HG03139 (cell line): ENCODE measurements around the gene C10orf143.
A peak's percentile ranks its signal among the peaks of the same experiment; 100 is the strongest.
"Not testable (repeated sequence)": the region's sequence is repeated elsewhere in the genome, so short reads cannot be mapped to it uniquely, and the experiment has no call there.

Source experiments
- ATAC-seq: cut with Tn5 transposase; IDR thresholded peaks from one replicate; pipeline ENCODE4 v1.9.1; 2021; ENCODE audit not compliant: unreplicated experiment

C10orf143 gene

DNA sequence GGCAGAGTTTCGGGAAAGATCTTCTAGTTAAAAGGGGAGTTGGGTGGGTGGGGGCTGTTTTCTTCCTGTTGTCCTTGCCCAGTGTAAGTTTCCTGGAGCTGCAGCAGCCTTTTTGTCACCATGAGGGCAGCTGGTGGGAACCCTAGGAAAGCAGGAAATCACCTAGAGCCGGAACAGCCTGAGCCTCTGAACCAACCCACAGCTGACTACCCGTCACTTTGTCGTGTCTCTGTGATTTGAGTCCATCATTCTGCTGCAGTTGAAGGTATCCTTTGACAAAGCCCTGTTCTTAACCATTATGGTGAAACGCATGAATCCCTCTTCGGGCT, 1.2 kb upstream of the C10orf143 start:
- no peak for ATAC-seq

DNA sequence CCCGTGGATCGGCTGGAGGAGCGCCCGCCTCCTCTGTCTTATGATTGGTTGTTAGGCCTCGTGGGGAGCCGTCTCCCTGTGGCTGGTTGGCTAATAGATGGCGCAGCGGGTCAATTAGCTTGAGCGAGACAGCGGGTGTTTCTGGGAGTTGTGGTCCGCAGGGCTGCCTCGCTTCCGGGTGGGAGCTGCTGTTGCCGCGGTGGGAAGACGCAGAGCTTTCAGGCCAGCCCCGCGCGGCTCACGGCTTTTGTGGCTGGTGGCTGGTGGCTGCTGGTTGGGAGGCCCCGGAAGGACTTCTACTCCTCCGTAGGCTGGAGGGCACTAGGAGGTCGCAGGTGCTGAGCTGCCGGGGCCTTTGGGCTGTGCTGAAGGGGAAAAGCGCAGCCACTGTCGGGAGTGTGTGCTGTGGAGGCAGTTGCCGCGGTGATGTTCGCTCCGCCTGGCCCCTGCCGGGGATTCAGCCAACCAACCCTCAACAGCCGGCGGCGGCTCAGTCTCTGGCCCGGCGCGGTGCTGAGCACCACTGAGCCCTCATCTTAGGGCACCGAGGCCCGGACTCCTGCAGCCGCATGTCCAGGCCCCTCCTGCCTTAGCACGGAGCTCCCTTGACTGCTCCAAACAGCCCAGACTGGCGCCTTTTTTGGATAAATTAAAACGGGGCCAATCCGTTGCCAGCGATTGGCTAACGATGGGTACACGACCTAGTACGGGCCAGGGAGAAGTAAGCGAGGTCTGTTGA, 652 bp upstream of the C10orf143 start:
- peak; percentile 84 for ATAC-seq

DNA sequence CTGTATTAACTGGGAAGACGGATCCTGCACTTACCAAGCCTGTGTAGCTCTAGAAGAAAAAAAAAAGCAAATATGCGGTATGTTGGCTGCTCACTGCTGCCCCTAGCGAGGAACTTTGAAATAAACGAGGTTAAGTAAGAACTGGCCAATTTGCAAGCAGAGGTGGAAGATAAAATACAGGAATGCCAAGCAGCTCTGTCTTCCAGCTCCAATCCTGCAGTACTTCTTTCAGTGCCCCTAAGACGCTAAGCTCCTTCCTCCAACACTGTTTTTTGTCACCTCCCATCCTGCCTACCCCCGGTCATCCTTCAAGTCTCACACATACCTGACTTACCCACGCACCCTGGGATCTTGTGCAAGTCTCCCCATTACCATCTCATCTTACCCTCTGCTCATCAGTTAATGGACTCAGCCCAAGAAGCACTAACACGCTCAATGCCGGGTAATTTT, 809 bp downstream of the C10orf143 start:
- no peak for ATAC-seq

DNA sequence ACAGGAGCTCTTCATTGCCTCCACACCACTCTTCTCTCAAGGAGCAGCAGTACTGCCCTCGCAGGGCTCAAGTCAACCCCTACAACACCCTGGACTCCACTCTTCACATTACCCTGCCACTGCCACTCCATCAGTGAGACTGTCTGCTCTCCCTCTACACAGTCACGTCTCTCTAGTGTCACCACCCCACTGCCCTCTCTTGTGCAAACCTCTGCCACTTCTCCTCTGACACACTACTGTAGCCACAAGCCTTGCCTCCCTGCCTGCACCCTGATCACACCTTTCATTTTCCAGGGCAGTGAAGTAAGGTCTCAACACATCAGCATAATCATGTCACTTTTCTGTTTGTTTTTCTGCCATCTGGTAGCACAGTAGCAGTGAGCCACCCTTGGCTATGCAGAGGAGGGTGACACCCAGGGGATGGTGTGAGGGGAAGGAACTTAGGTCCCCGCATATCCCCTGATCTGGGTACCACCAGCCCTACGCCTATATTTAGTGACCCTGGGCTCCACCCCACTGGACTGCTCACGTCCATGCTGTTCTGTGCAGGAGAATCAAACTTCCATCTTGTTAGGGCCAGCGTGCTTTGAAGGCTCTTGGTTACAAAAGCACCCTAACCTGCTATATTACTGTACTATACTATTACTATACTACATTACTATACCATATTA, 1.6 kb downstream of the C10orf143 start:
- no peak for ATAC-seq

DNA sequence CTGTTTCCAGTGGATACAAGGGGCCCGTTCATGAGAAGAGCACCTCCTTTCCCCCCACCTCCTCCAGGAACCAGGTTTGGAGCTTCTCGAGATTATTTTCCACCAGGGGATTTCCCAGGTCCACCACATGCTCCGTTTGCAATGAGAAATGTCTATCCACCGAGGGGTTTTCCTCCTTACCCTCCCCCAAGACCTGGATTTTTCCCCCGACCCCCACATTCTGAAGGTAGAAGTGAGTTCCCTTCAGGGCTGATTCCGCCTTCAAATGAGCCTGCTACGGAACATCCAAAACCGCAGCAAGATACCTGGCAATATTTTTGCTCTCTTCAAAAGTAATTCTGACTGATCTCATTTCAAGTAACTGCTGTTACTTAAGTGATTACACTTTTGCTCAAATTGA, 2.5 kb downstream of the C10orf143 start:
- not testable (repeated sequence) for ATAC-seq

DNA sequence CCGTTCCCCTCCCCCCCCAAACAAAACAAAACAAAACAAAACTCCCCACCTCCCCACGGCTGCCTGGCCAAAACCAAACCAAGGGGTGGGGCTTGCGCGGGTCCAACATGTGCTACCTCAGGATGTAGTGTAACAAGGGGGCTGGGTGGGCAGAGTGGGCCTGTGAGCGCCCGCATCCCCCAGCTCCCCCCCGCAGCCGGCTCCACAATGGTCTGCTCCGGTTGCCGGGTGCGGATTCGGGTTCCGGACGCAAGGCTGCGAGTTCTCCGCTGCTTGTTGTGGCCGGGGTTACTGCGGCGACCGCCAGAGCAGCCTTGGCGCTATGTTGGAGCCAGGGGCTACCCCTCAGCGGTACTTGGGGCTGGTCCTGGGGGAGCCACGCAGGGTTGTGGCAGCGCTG, 4.9 kb downstream of the C10orf143 start:
- ATAC-seq: no peak

DNA sequence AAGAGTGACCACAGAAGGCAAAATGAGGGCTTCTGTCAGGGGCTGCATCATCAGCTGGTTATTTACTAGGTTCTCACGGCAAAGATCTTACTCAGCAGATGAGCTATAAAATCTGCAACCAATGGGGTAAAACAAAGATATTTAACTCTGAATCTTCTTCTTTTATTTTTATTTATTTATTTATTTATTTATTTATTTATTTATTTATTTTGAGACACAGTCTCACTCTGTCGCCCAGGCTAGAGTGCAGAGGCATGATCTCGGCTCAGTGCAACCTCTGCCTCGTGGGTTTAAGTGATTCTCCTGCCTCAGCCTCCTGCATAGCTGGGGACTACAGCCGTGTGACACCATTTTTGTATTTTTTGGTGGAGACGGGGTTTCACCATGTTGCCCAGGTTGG, 11.3 kb downstream of the C10orf143 start:
- ATAC-seq: no peak

DNA sequence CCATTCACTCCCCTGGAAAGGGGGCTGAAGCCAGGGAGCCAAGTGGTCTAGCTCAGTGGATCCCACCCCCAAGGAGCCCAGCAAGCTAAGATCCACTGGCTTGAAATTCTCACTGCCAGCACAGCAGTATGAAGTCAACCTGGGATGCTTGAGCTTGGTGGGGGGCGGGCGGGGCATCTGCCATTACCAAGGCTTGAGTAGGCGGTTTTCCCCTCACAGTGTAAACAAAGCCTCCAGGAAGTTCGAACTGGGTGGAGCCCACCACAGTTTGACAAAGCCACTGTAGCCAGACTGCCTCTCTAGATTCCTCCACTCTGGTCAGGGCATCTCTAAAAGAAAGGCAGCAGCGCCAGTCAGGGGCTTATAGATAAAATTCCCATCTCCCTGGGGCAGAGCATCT, 20.1 kb downstream of the C10orf143 start:
- ATAC-seq: not testable (repeated sequence)

DNA sequence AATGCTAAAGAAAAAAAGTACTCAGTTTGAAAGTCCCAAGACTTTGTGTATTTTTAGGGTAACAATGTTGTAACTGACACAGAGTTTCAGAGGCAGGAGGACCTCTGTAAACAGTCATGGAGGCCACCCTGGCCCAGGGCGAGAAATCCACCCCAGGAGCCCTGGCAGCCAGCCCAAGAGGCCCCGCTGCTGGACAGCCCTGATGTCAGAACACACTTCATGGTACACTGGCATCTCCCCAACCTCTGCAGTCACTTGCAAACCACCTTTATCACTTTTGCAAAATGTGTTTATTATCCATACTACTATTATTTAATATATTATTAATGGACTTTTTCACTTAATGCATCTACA, 30.2 kb downstream of the C10orf143 start:
- ATAC-seq: no peak

DNA sequence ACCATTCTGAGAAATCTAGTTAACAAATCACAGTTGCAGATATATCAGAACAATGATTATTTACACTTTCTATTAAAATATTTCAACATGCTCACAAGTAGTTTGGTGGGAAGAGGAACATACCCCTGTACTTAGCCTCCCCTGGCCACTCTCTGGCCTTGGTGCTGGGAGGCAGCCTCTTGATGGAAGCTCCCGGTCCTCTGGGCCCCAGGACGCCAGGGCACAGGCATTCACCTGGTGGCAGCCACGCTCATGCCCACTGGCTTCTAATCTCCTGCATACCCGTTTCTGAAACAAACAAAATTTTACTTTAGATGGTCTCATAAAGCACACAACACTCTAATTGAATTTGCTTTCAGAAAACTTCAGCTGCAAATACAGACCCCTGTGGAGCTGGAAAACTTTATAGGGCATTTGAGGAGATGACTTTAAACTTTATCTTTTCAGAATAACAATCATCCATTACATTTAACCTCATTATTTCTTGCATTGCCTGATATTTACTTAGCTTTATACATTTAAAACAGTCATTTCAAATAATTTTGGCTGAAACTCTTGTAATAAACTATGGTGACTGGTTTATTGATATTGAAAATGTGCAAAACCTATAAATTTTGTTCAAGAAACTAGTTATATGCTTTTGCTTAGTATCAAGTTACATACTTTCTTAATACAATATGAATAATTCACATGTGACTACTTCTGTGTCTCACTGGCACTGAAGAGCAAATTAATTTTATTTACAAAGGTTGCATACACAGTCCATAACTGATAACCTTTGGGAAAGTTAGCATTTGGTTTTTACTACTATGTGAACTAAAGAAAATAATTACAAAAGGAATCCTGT, 30.8 kb downstream of the C10orf143 start:
- no peak for ATAC-seq

DNA sequence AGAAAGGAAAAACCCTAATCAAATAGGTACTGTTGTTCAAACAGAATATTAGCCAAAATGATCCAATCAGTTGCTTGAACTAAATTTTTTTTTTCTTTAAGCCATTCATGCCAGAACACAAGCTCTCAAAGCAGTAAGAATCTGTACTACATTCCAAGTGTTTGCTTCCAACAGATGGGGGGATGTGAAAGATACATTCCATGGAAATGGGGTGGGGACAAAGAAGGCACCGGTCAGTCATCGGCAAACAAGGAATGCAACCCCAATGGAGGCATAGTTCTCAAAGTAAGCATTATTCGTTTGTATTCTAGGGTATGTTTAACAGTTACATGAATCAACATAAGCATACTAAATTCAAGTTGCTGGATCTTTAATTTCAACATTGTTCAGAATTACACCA, 32.5 kb downstream of the C10orf143 start:
- no peak for ATAC-seq

DNA sequence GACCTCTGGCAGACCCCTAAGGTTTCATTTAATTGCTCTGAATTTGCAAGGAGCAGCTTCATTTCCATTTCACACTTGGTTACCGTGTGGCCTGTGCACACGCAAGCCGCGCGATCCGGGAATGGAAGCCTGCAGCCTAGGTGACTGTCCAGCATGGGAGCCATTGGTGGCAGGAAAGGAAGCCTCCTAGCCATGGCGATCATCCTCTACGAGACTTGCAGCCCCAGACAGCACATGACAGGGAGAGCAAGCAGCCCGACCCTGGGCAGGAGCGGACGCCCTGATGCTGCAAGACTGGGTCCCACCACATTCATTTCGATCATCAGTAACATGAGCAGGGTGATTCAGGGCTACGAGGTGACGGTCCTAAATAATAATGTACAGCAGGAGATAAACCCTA, 33.9 kb downstream of the C10orf143 start:
- ATAC-seq: no peak

DNA sequence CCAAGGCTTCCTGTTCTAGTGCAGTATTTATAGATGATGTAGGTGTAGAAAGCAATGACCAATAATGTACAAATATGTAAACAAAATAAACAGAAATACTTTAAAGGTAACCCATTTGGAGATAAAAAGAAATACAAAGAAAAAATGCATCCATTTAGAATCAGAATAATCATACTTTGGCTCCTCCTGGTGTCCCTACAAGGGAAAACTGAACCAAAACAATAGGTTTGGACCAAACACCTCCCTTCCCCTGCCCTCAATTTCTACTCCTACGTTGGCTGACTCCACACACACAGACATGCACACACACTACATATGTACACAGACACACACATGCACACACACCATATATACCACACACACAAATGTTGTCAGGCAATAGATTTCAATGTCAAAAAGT, 36.0 kb downstream of the C10orf143 start:
- no peak for ATAC-seq

DNA sequence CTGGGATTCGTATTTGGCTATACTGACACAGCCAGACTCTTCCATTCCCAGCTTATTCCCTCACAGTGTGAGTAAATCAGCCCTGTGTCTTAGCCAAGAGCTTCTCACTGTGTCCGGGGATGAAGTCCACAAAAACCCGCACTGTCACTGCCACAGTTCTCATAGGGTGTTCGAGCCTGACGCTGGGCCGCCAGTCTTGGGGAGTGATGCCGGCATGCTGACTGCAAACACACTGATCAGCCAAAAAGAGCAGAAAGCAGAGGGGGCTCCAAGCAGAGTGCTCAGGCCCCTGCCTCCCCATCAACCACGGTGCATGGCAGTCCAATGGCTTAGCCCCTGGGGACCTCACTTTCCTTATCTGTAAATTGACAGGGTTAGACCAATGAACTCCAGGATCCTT, 36.7 kb downstream of the C10orf143 start:
- ATAC-seq: no peak

DNA sequence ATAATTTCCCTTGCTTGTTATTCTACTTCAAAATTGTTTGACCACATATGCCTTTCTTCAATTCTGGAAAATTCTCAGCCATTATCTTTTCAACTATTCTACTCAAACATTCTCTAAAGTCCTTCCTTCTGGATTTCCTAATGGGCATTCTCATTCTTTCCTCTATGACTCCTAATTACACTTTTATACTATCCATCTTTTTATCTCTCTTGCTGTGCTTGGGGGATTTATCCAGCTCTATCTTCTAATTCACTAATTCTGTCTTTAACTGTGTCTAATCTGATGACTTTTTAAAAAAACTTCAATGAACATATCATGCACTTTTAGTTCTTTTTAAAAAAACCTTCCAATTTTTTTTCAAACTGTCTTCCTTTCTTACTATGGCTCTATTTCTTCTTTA, 38.4 kb downstream of the C10orf143 start:
- ATAC-seq: no peak

DNA sequence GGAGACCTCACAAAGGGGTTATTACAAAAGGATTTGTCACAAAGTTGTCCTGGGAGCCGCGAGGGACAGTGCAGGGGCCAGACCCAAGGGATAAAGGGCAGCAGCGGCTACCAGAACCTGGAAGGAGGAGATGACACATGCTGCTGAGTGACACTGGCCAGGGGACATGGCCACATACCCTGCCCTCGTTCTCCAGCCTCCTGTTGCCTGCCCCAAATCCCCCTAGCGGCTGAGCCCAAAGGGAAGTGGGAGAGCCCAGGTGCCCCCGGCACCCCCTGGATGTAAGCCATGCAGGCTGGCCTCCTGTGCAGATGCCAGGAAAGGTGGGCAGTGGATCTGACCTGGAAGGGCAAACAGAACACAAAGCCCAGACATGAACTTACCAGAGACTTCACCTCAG, 42.7 kb downstream of the C10orf143 start:
- no peak for ATAC-seq

DNA sequence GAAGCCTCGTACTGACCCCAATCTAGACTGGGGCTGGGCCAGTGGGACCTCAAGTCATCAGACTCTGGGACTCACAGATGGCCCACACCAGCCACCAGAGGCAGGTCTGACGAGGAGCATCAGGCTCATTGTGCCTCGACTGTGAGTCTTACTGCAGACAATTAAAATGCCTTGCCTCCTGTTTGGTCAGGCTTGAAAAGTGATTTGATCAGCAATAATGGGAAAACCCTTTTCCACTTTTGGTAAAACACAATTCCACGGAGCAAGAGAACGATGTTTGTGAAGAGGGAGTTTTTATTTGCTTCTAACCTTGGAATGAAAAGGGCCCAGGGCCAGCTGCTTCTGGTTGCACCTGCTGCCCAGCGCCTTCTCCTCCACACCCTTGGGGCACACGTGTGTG, 43.9 kb downstream of the C10orf143 start:
- ATAC-seq: no peak

DNA sequence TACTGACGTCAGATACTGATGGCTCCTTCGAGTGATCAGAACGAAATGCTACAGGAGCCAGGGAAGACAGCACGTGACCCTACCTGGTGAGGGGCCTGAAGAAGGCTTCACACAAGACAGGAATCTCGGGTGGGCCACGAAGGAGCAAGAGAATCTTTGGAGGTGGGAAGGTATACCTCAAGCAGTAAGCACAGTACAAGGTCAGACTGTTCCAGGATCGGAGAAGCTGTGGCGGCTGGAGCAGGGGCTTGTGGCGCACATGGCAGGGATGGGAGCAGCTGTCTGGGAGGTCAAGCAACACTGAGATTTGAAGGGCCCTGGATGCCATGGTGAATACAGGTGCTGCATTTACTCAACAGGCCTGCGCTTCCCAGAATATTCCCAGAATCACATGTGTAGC, 45.4 kb downstream of the C10orf143 start:
- no peak for ATAC-seq

DNA sequence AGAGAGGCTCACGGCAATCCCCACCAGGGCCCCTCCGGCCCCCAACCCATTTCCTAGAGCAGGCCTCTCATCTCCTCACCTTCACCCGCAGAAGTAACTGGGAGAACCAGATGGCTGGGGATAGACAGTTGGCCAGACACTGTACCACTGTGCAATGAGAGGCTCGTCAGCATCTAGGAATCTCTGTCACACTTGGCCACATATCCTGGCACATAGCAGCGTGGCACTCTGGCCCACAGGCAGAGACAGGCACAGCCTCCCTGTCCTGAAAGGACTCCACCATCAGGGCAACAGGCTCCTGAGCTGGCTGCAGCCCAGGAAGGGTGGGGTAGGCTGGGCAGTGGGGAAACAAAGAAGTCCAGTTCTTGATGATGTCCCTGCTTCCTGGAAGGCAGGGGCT, 45.8 kb downstream of the C10orf143 start:
- ATAC-seq: no peak

DNA sequence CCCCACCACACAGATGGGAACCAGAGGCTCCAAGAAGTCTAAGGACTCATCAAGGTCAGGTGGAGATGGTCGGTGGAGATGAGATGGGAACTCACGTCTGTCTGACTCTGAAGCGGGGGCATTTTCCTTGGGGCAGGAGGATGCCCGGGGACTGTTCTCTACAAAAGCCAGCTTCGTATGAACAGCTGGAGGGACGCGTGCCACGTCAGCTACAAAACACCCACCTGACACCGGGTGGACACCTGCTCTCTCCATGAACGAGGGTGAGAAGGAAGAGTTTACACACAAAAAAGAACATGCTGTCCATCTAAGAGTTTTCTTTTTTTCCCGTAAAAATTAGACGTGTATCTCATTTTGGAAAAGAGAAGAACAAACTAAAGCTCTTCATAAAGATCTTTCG, 47.7 kb downstream of the C10orf143 start:
- no peak for ATAC-seq

DNA sequence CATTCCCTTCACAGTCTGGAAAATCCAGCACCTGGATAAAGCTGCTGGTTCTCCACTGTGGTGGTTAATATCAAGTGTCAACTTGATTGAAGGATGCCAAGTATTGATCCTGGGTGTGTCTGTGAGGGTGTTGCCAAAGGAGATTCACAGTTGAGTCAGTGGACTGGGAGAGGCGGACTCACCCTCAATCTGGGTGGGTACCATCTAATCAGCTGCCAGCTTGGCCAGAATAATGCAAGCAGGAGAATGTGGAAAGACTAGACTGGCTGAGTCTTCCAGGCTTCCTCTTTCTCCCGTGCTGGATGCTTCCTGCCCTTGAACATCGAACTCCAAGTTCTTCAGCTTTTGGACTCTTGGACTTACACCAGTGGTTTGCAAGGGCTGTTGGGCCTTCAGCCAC, 48.4 kb downstream of the C10orf143 start:
- no peak for ATAC-seq

DNA sequence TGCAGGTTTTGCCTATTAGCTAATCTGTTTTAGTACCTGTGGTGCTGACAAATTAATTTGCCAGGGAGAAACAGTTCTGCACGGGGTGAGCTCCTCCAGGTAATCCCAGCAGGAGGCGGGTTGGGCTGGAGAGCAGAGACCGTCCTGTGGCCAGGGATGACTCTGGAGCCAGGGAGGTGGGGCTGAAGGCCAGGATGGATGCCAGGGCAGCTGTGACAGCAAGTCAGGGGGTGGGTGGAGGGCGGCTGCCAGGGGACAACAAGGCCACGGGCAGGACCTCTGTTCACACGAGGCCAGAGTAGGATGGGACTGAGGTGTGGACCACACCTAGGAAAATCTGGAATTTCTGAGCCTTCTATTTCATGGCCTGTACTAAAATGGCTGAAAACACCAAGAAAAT, 48.9 kb downstream of the C10orf143 start:
- no peak for ATAC-seq
